Trophoblast cell (in vitro differentiated cells and primary cell): ENCODE results near the gene CNKSR1.

Experiments used
- DNase-seq, 2 donors: peaks; one replicate each; pipeline ENCODE4 v3.0.0-alpha.2; 2016
- H2AFZ ChIP-seq: 2 replicates; pipeline ENCODE4 v1.6.1; 2013; ENCODE audit warnings: low read length, moderate library complexity, mild to moderate bottlenecking; ENCODE audit not compliant: insufficient read depth, poor library complexity
- H2AK5ac ChIP-seq: 2 replicates; pipeline ENCODE4 v1.6.1; 2013; ENCODE audit warnings: mild to moderate bottlenecking, low read length
- H2BK120ac ChIP-seq: 2 replicates; pipeline ENCODE4 v1.6.1; 2013; ENCODE audit warnings: low read length, mild to moderate bottlenecking, moderate library complexity; ENCODE audit not compliant: insufficient read depth, poor library complexity
- H2BK12ac ChIP-seq: 2 replicates; pipeline ENCODE4 v1.6.1; 2013; ENCODE audit warnings: mild to moderate bottlenecking, low read length, moderate library complexity
- H2BK5ac ChIP-seq: 2 replicates; pipeline ENCODE4 v1.6.1; 2013; ENCODE audit warnings: low read length, low read depth, moderate library complexity, mild to moderate bottlenecking; ENCODE audit not compliant: poor library complexity
- H3K14ac ChIP-seq: 2 replicates; pipeline ENCODE4 v1.6.1; 2013; ENCODE audit warnings: mild to moderate bottlenecking, low read length
- H3K18ac ChIP-seq: 2 replicates; pipeline ENCODE4 v1.6.1; 2013; ENCODE audit warnings: mild to moderate bottlenecking, low read length
- H3K23ac ChIP-seq: 2 replicates; pipeline ENCODE4 v1.6.1; 2013; ENCODE audit warnings: low read length
- H3K27ac ChIP-seq: 2 replicates; pipeline ENCODE4 v1.5.1; 2013; ENCODE audit warnings: low read depth, mild to moderate bottlenecking, inconsistent platforms, low read length, moderate library complexity
- H3K27me3 ChIP-seq: 2 replicates; pipeline ENCODE4 v1.6.1; 2013; ENCODE audit warnings: inconsistent platforms, mild to moderate bottlenecking, low read length, moderate library complexity; ENCODE audit not compliant: insufficient read depth
- H3K36me3 ChIP-seq, 2 experiments: 1 replicate in 1 of 2; 2 replicates in 1 of 2; pipeline ENCODE4 v1.6.1; 2013; ENCODE audit warnings: low read length in 2 of 2, mild to moderate bottlenecking in 2 of 2, moderate library complexity in 1 of 2; ENCODE audit not compliant: insufficient read depth in 2 of 2, control insufficient read depth in 1 of 2
- H3K4ac ChIP-seq: 2 replicates; pipeline ENCODE4 v1.6.1; 2013; ENCODE audit warnings: low read depth, mild to moderate bottlenecking, low read length, moderate library complexity
- H3K4me1 ChIP-seq, 2 experiments: 1 replicate in 1 of 2; 2 replicates in 1 of 2; pipeline ENCODE4 v1.6.1; 2013; ENCODE audit warnings: low read length in 2 of 2, mild to moderate bottlenecking in 2 of 2, moderate library complexity in 1 of 2; ENCODE audit not compliant: insufficient read depth in 2 of 2, control insufficient read depth in 1 of 2
- H3K4me2 ChIP-seq: 2 replicates; pipeline ENCODE4 v1.6.1; 2013; ENCODE audit warnings: inconsistent platforms, mild to moderate bottlenecking, low read length, moderate library complexity
- H3K4me3 ChIP-seq: 2 replicates; pipeline ENCODE4 v1.5.1; 2013; ENCODE audit warnings: mild to moderate bottlenecking, low read depth, low read length, inconsistent platforms
- H3K79me1 ChIP-seq: one replicate; pipeline ENCODE4 v1.6.1; 2013; ENCODE audit warnings: low read length
- H3K79me2 ChIP-seq: 2 replicates; pipeline ENCODE4 v1.6.1; 2013; ENCODE audit warnings: low read length, mild to moderate bottlenecking; ENCODE audit not compliant: control insufficient read depth, insufficient read depth, poor library complexity
- H3K9ac ChIP-seq: 2 replicates; pipeline ENCODE4 v1.6.1; 2013; ENCODE audit warnings: mild to moderate bottlenecking, low read length
- H3K9me3 ChIP-seq: 2 replicates; pipeline ENCODE4 v1.6.1; 2013; ENCODE audit warnings: low read depth, mild to moderate bottlenecking, control low read depth, inconsistent platforms, low read length; ENCODE audit not compliant: insufficient read depth
- H4K12ac ChIP-seq: 2 replicates; pipeline ENCODE4 v1.6.1; 2013; ENCODE audit warnings: low read depth, mild to moderate bottlenecking, low read length, moderate library complexity
- H4K8ac ChIP-seq: 2 replicates; pipeline ENCODE4 v1.6.1; 2013; ENCODE audit warnings: low read depth, mild to moderate bottlenecking, low read length, moderate library complexity
- H4K91ac ChIP-seq: one replicate; pipeline ENCODE4 v1.6.1; 2013; ENCODE audit warnings: low read depth, mild to moderate bottlenecking, low read length, moderate library complexity
- WGBS: extraction: QIAGEN DNeasy Blood & Tissue Kit; methylation state at CpG from one replicate; pipeline ENCODE4 v1.1.7; 2013; ENCODE audit warnings: missing lambda C conversion rate; ENCODE audit not compliant: insufficient read length, insufficient coverage; ENCODE audit errors: extremely low coverage; 5-methylcytosine and 5-hydroxymethylcytosine counted together

Gene CNKSR1

GRCh38 chr1:26187882-26188281 lies 10.6 kb downstream of the CNKSR1 start:
- no peak overlapping the region for H2BK120ac ChIP-seq
- H3K4me2 ChIP-seq = no peak overlapping the region
- WGBS = no CpG with 5 or more reads among the region's 6 CpGs
- no peak for DNase-seq
- H4K8ac ChIP-seq = no peak overlapping the region
- no peak overlapping the region for H3K9ac ChIP-seq
- no peak overlapping the region for H2AFZ ChIP-seq
- no peak overlapping the region for H2AK5ac ChIP-seq
- no peaks in the 10 kb centered on the region for H3K79me2 ChIP-seq
- no peak overlapping the region for H3K4ac ChIP-seq
- H3K27ac ChIP-seq = no peak overlapping the region
- H4K12ac ChIP-seq = no peak overlapping the region
- peaks cover 3% of the 10 kb centered on the region for H3K9me3 ChIP-seq
- H3K23ac ChIP-seq = no peak overlapping the region
- H3K4me3 ChIP-seq = no peak overlapping the region
- peaks cover 36 to 47% of the 10 kb centered on the region in 2 experiments for H3K36me3 ChIP-seq
- H4K91ac ChIP-seq = no peak overlapping the region
- H3K18ac ChIP-seq = no peak overlapping the region
- H3K27me3 ChIP-seq = no peaks in the 10 kb centered on the region
- no peaks in the 10 kb centered on the region for H3K4me1 ChIP-seq
- H3K79me1 ChIP-seq = no peaks in the 10 kb centered on the region
- no peak overlapping the region for H2BK12ac ChIP-seq
- H2BK5ac ChIP-seq = no peak overlapping the region
- no peak overlapping the region for H3K14ac ChIP-seq

GRCh38 chr1:26188477-26188876 lies 11.2 kb downstream of the CNKSR1 start:
- peaks cover 3% of the 10 kb centered on the region for H3K9me3 ChIP-seq

GRCh38 chr1:26189331-26189730 lies 12.0 kb downstream of the CNKSR1 start:
- Histone ChIP-seq H4K91ac (no peak overlapping the region), H3K27ac (no peak overlapping the region), H3K4me1 (no peaks in the 10 kb centered on the region), H3K9me3 (peaks cover 3% of the 10 kb centered on the region), H3K79me1 (no peaks in the 10 kb centered on the region), H4K12ac (no peak overlapping the region), H2BK12ac (no peak overlapping the region), H2BK5ac (no peak overlapping the region), H3K23ac (no peak overlapping the region), H3K14ac (no peak overlapping the region), H4K8ac (no peak overlapping the region), H3K27me3 (no peaks in the 10 kb centered on the region), H2BK120ac (no peak overlapping the region), H3K18ac (no peak overlapping the region), H3K79me2 (no peaks in the 10 kb centered on the region), H2AK5ac (no peak overlapping the region), H3K4me2 (no peak overlapping the region), H3K36me3 (peaks cover 29 to 35% of the 10 kb centered on the region in 2 experiments), H3K9ac (no peak overlapping the region), H2AFZ (no peak overlapping the region), H3K4me3 (no peak overlapping the region), H3K4ac (no peak overlapping the region)
- no peak for DNase-seq
- no CpG with 5 or more reads among the region's 6 CpGs for WGBS

More at GRCh38 chr1:26188477-26188876, 11.2 kb downstream of the CNKSR1 start:
- Histone ChIP-seq H4K8ac (no peak overlapping the region), H3K79me2 (no peaks in the 10 kb centered on the region), H3K27me3 (no peaks in the 10 kb centered on the region), H3K14ac (no peak overlapping the region), H3K23ac (no peak overlapping the region), H4K91ac (no peak overlapping the region), H2BK12ac (no peak overlapping the region), H2BK120ac (no peak overlapping the region), H4K12ac (no peak overlapping the region), H2AFZ (no peak overlapping the region), H3K27ac (no peak overlapping the region), H3K4ac (no peak overlapping the region), H3K79me1 (no peaks in the 10 kb centered on the region), H2AK5ac (no peak overlapping the region), H3K36me3 (peaks cover 31 to 41% of the 10 kb centered on the region in 2 experiments), H3K18ac (no peak overlapping the region), H3K4me1 (no peaks in the 10 kb centered on the region), H3K4me2 (no peak overlapping the region), H3K4me3 (no peak overlapping the region), H3K9ac (no peak overlapping the region), H2BK5ac (no peak overlapping the region)
- no CpG with 5 or more reads among the region's 8 CpGs for WGBS
- no peak for DNase-seq

- no peak overlapping the region for H2BK120ac ChIP-seq
- H3K9ac ChIP-seq = no peak overlapping the region
- H3K4me1 ChIP-seq = no peaks in the 10 kb centered on the region
- peaks cover 3% of the 10 kb centered on the region for H3K9me3 ChIP-seq
- no peak overlapping the region for H2BK12ac ChIP-seq
- WGBS = no CpG with 5 or more reads among the region's 7 CpGs
- H2BK5ac ChIP-seq = no peak overlapping the region
- H4K91ac ChIP-seq = no peak overlapping the region
- no peak overlapping the region for H3K4ac ChIP-seq
- no peak overlapping the region for H2AK5ac ChIP-seq
- no peak overlapping the region for H3K18ac ChIP-seq
- H3K4me2 ChIP-seq = no peak overlapping the region
- no peak overlapping the region for H2AFZ ChIP-seq
- DNase-seq = no peak
- no peak overlapping the region for H3K27ac ChIP-seq
- no peaks in the 10 kb centered on the region for H3K79me1 ChIP-seq
- H3K79me2 ChIP-seq = no peaks in the 10 kb centered on the region
- no peaks in the 10 kb centered on the region for H3K27me3 ChIP-seq
- no peak overlapping the region for H4K12ac ChIP-seq
- H3K23ac ChIP-seq = no peak overlapping the region
- peaks cover 25 to 30% of the 10 kb centered on the region in 2 experiments for H3K36me3 ChIP-seq
- H3K4me3 ChIP-seq = no peak overlapping the region
- H4K8ac ChIP-seq = no peak overlapping the region
- H3K14ac ChIP-seq = no peak overlapping the region
Measured at GRCh38 chr1:26189751-26190275, 12.5 kb downstream of the CNKSR1 start.
